ENCODE measurements around the gene CYP2C9. TPM values are rescaled to one million over a fixed set of nuclear protein-coding genes. Genes with fewer than 3 reads are reported as not detected.
"Not testable (repeated sequence)": the region's sequence is repeated elsewhere in the genome, so short reads cannot be mapped to it uniquely, and the experiment has no call there.

CYP2C9 gene
- total RNA-seq (2014; rRNA removed; shearing (Covaris generic)) = not detected in 2 replicates

GRCh38 chr10:94938383-94938782, at the start of gene CYP2C9:
Gene CYP2C9, plus strand, starts transcription at chr10:94938658. Its CDS starts 25 bp downstream, at chr10:94938683.
- no peak for DNase-seq (ENCODE audit: low read depth)

- DNase-seq (ENCODE audit: low read depth) = no peak
These were observed 49.3 kb upstream of the CYP2C9 start for GRCh38 chr10:94889123-94889522.

- no peak for DNase-seq (ENCODE audit: low read depth)
These were observed 48.0 kb upstream of the CYP2C9 start for GRCh38 chr10:94890264-94891022.

- DNase-seq (ENCODE audit: low read depth) = not testable (repeated sequence)
These were observed 40.0 kb upstream of the CYP2C9 start for GRCh38 chr10:94898414-94898813.

- DNase-seq (ENCODE audit: low read depth) = no peak
These were observed 36.4 kb upstream of the CYP2C9 start for GRCh38 chr10:94902080-94902479.

- no peak for DNase-seq (ENCODE audit: low read depth)
These were observed 35.9 kb upstream of the CYP2C9 start for GRCh38 chr10:94902570-94902969.

- not testable (repeated sequence) for DNase-seq (ENCODE audit: low read depth)
These were observed 33.8 kb upstream of the CYP2C9 start for GRCh38 chr10:94904506-94905148.

- DNase-seq (ENCODE audit: low read depth) = no peak
These were observed 22.0 kb upstream of the CYP2C9 start for GRCh38 chr10:94916423-94916822.

GRCh38 chr10:94936721-94937120, 1.7 kb upstream of the CYP2C9 start:
- no peak for DNase-seq (ENCODE audit: low read depth)

- DNase-seq (ENCODE audit: low read depth) = not testable (repeated sequence)
These were observed 5.1 kb downstream of the CYP2C9 start for GRCh38 chr10:94943432-94944103.

- not testable (repeated sequence) for DNase-seq (ENCODE audit: low read depth)
These were observed 7.7 kb downstream of the CYP2C9 start for GRCh38 chr10:94946181-94946580.

GRCh38 chr10:94963901-94964300, 25.4 kb downstream of the CYP2C9 start:
- DNase-seq (ENCODE audit: low read depth) = peak; percentile 0

GRCh38 chr10:94983555-94983954, 45.1 kb downstream of the CYP2C9 start:
- DNase-seq (ENCODE audit: low read depth) = no peak

GRCh38 chr10:94989192-94989591, 50.7 kb downstream of the CYP2C9 start:
- DNase-seq (ENCODE audit: low read depth) = no peak

GRCh38 chr10:94991243-94991888, 52.9 kb downstream of the CYP2C9 start:
- no peak for DNase-seq (ENCODE audit: low read depth)

- no peak for DNase-seq (ENCODE audit: low read depth)
These were observed 54.4 kb downstream of the CYP2C9 start for GRCh38 chr10:94992811-94993210.

GRCh38 chr10:94997741-94998174, 59.3 kb downstream of the CYP2C9 start:
- DNase-seq (ENCODE audit: low read depth) = no peak

- DNase-seq (ENCODE audit: low read depth) = no peak
These were observed 88.0 kb downstream of the CYP2C9 start for GRCh38 chr10:95026461-95026860.

GRCh38 chr10:95031656-95032055, 93.2 kb downstream of the CYP2C9 start:
- DNase-seq (ENCODE audit: low read depth) = no peak

GRCh38 chr10:95034401-95034800, 95.9 kb downstream of the CYP2C9 start:
- DNase-seq (ENCODE audit: low read depth) = no peak

- DNase-seq (ENCODE audit: low read depth) = no peak
These were observed 97.2 kb downstream of the CYP2C9 start for GRCh38 chr10:95035332-95036295.
